ENCODE results near the gene KLHL30.

KLHL30 gene

DNA sequence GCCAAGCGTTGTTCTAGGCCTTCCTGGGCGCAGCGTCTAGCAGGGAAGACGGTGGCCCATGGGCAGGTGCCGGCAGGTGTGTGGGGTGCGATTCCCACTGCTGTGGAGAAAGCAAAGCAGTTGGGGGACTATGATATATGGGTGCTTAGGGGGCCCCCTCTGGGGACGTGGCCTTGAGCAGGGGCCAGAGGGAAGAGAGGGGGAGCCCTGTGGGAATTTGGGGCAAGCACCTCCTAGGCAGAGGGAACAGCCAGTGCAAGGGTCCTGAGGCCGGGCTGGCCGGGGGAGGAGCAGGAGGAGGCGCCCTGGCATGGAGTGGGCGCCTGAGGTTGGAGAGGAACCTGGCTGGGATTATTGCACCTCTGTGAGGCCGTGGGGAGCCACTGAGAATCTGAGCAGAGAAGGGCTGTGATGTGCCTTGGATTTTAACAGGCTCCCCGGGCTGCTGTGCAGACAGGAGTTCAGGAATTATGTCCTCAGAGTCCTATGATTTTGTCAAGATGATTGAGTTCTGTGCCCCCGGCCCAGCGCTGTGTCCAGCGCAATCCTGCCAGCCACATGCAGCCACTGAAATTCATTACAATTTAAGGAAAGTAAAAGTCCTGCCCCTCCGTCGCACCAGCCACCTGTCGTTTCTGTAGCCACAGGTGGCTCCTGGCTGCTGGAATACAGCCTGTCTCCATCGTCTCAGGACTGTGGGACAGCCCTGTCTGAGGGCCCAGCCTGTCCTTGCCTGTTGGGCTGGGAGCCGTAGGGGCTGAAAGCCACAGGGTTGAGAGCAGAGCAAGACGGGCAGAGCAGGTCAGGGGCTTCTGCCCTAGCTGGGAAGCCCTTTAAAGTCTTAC, 9.1 kb upstream of the KLHL30 start:
- TF ChIP-seq FOXP2 (optimal IDR thresholded peaks at IDR 0.05; ENCODE audit: borderline replicate concordance, extremely low read depth, extremely low read length, insufficient read depth), result no peak
- TF ChIP-seq SIN3A (IDR thresholded peaks at IDR 0.05; ENCODE audit: borderline replicate concordance, insufficient read depth, low read length), result no peak
- TF ChIP-seq, protein P1, sequence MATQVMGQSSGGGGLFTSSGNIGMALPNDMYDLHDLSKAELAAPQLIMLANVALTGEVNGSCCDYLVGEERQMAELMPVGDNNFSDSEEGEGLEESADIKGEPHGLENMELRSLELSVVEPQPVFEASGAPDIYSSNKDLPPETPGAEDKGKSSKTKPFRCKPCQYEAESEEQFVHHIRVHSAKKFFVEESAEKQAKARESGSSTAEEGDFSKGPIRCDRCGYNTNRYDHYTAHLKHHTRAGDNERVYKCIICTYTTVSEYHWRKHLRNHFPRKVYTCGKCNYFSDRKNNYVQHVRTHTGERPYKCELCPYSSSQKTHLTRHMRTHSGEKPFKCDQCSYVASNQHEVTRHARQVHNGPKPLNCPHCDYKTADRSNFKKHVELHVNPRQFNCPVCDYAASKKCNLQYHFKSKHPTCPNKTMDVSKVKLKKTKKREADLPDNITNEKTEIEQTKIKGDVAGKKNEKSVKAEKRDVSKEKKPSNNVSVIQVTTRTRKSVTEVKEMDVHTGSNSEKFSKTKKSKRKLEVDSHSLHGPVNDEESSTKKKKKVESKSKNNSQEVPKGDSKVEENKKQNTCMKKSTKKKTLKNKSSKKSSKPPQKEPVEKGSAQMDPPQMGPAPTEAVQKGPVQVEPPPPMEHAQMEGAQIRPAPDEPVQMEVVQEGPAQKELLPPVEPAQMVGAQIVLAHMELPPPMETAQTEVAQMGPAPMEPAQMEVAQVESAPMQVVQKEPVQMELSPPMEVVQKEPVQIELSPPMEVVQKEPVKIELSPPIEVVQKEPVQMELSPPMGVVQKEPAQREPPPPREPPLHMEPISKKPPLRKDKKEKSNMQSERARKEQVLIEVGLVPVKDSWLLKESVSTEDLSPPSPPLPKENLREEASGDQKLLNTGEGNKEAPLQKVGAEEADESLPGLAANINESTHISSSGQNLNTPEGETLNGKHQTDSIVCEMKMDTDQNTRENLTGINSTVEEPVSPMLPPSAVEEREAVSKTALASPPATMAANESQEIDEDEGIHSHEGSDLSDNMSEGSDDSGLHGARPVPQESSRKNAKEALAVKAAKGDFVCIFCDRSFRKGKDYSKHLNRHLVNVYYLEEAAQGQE (IDR thresholded peaks at IDR 0.05; ENCODE audit: insufficient read depth in 1 of 2, low read depth in 2 of 2, low read length in 2 of 2), result no peak
- TF ChIP-seq TAF1 (IDR thresholded peaks at IDR 0.05; ENCODE audit: borderline replicate concordance, insufficient read depth, low read length), result no peak
- TF ChIP-seq POLR2AphosphoS5 (IDR thresholded peaks at IDR 0.05; ENCODE audit: low read depth, low read length), result no peak

DNA sequence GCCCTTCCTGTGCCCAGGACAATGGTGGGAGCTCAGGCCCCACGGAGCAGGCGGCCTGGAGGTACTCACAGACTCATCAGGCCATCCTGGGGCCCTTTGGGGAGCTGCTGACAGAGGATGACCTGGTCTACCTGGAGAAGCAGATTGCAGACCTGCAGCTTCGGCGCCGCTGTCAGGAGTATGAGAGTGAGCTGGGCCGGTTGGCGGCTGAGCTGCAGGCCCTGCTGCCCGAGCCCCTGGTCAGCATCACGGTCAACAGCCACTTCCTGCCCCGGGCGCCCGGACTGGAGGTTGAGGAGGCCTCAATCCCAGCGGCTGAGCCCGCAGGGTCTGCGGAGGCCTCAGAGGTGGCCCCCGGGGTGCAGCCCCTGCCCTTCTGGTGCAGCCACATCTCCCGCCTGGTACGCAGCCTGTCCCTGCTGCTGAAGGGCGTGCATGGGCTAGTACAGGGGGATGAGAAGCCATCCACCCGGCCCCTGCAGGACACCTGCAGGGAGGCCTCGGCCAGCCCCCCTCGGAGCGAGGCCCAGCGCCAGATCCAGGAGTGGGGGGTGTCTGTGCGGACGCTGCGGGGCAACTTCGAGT, 8.3 kb upstream of the KLHL30 start:
- TF ChIP-seq SIN3A (IDR thresholded peaks at IDR 0.05; ENCODE audit: borderline replicate concordance, insufficient read depth, low read length) (no peak), POLR2AphosphoS5 (IDR thresholded peaks at IDR 0.05; ENCODE audit: low read depth, low read length) (no peak), TAF1 (IDR thresholded peaks at IDR 0.05; ENCODE audit: borderline replicate concordance, insufficient read depth, low read length) (no peak)

DNA sequence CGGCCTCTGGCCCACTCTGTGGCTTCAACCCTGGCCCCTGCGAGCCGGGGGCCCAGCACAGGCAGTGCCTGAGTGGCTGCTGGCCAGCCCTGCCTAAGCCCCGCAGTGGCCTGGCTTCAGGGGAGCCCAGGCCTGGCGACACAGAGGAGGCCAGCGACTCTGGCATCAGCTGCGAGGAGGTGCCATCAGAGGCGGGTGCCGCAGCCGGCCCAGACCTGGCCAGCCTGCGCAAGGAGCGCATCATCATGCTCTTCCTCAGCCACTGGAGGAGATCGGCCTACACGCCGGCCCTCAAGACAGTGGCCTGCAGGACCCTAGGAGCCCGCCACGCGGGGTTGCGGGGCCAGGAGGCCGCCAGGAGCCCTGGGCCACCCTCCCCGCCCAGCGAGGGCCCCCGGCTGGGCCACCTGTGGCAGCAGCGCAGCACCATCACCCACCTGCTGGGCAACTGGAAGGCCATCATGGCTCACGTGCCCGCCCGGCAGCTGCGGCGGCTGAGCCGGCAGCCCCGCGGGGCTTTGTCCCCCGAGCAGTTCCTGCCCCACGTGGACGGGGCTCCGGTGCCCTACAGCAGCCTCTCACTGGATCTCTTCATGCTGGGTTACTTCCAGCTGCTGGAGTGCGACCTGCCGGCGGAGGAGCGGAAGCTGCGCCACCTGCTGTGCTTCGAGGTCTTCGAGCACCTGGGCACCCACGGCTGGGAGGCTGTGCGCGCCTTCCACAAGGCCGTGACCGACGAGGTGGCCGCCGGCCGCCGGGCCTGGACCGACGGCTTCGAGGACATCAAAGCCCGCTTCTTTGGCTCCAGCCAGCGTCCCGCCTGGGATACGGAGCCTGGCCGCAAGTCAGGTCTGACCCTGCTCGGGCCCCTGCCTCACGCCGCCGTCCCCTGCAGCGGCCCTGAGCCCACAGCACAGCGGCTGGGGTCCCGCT, 7.5 kb upstream of the KLHL30 start:
- TF ChIP-seq POLR2AphosphoS5 (IDR thresholded peaks at IDR 0.05; ENCODE audit: low read depth, low read length) (no peak), FOXP2 (optimal IDR thresholded peaks at IDR 0.05; ENCODE audit: borderline replicate concordance, extremely low read depth, extremely low read length, insufficient read depth) (no peak), TAF1 (IDR thresholded peaks at IDR 0.05; ENCODE audit: borderline replicate concordance, insufficient read depth, low read length) (no peak)
- TF ChIP-seq, protein P1 (IDR thresholded peaks at IDR 0.05; ENCODE audit: insufficient read depth in 1 of 2, low read depth in 2 of 2, low read length in 2 of 2), result no peak

DNA sequence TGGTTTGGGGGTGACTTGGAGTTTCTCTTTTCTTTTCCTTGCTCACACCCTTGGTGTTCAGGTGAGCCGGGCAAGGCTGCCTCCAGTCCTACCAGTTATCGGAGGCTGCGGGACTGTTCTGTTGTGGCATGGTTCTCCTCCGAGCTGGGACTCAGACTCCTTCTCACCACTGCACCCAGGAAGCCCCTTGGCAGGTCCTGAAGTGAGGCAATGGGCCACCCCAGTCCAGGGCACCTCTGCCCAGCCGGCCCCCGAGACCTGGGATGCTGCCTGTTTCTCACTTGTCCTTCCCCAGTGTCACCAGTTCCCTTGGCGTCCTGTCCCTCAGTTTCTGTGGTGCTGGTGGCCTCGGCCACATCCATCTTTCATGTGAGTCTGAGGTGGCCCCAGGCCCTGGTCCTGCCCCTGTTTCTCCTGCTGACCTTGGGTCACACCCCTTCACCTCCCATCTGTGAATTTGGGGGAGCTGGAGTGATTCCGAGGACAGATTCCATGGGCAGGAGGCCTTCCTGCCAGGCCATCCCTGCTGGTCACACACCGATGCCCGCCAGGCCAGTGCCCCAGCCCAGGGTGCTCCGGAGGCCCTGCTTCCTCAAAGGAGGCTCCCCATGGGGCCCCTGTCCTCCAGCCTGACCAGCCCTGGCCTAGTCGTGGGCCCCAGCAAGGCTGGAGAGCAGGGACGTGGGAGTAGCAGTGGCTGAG, 6.6 kb upstream of the KLHL30 start:
- TF ChIP-seq SIN3A (IDR thresholded peaks at IDR 0.05; ENCODE audit: borderline replicate concordance, insufficient read depth, low read length), result no peak
- no peak for TF ChIP-seq FOXP2 (optimal IDR thresholded peaks at IDR 0.05; ENCODE audit: borderline replicate concordance, extremely low read depth, extremely low read length, insufficient read depth)
- TF ChIP-seq POLR2AphosphoS5 (IDR thresholded peaks at IDR 0.05; ENCODE audit: low read depth, low read length), result no peak
- no peak for TF ChIP-seq TAF1 (IDR thresholded peaks at IDR 0.05; ENCODE audit: borderline replicate concordance, insufficient read depth, low read length)

DNA sequence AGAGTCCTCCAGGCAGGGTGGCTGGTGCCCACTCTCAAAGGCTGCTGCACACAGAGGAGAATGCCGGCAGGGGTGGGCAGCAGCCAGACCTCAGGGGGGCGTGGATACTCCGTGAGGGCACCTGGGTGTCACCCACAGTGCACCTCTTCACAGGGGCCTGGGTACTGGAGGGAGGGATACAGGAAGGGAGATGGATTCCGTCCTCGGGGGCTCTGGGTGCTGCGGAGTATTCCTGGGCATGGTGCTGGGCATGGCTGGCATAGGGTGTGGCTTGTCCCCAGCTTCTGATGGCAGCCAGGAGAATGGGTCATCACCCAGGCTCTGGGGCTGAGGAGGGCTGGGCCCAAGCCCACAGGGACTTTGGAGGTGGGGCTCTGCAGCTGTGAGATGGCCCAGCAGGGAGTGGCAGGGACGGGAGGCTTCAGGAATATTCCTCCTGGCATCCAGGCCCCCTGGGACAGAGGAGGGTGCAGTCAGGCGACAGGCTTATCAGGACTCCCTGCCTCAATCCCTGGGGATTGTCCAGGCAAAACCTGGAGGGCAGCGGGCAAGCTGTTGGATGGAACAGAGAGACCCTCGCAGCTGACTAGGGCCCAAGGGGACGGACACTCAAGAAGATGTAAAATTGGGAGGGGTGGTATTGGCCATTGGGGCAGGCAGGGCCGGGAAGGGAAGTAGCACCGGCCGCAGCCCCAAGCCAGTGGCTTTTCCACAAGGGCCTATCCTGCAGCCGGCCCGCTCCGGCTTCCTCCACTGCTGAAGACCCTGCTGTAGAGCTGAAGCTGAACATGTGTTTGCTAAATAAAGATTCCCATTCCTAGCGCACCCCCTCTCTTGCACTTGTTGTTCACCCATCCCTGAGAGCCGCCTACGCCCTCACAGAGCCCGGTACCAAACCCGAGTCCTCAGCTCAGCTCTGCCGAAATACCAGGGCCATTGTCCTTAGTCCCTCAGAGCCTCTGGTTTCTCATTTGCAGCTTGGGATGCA, 5.7 kb upstream of the KLHL30 start:
- no peak for TF ChIP-seq FOXP2 (optimal IDR thresholded peaks at IDR 0.05; ENCODE audit: borderline replicate concordance, extremely low read depth, extremely low read length, insufficient read depth)
- TF ChIP-seq SIN3A (IDR thresholded peaks at IDR 0.05; ENCODE audit: borderline replicate concordance, insufficient read depth, low read length), result no peak
- no peak for TF ChIP-seq POLR2AphosphoS5 (IDR thresholded peaks at IDR 0.05; ENCODE audit: low read depth, low read length)
- TF ChIP-seq, protein P1 (IDR thresholded peaks at IDR 0.05; ENCODE audit: insufficient read depth in 1 of 2, low read depth in 2 of 2, low read length in 2 of 2), result no peak

Measured in PFSK-1 (cell line).